ENCODE data around the gene FURIN. TPM values are rescaled to one million over a fixed set of nuclear protein-coding genes. Genes with fewer than 3 reads are reported as not detected.

The FURIN gene
- total RNA-seq, 1 experiment from 2014 or later, result 35.1 TPM

DNA sequence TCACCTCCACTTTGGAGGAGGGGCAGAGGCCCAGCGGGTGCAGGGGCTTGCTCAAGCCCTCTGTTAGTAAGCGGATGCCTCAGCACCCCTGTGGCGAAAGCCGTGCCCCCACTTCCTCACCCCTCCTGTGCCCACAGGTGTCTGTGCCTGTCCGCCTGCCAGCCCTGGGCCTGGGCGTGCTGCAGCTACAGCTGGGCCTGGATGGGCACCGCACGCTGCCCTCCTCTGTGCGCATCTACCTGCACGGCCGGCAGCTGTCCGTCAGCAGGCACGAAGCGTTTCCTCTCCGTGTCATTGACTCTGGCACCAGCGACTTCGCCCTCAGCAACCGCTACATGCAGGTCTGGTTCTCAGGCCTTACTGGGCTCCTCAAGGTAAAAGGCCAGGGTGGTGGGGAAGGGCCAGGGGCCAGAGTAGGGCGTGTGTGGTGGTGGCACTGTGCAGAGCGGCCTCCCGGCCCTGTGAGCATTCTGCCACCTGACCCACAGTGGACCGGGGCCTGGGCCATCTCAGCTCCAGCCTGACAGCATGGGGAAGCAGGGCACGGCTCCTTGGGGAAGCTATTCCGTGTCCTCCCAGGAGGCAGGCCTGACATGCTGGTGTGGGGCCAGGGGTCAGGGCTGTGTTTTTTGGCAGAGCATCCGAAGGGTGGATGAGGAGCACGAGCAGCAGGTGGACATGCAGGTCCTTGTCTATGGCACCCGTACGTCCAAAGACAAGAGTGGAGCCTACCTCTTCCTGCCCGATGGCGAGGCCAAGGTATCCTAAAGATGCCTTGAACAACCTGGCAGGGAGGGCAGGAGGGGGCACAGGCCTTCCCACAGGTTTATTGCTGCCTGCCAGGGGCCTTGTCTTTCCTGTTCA is 43.8 kb downstream of the FURIN start:
- Mint-ChIP-seq H3K4me1 (peaks cover 3 to 8% of the 10 kb centered on the region in 2 experiments; a peak in 2 of 4 replicates), H3K4me3 (no peak overlapping the region), H3K27ac (no peak overlapping the region; a peak in 1 of 7 replicates), H3K27me3 (ENCODE audit: low read depth) (no peaks in the 10 kb centered on the region), H3K36me3 (ENCODE audit: insufficient read depth in 1 of 3, low read depth in 3 of 3) (peaks cover 2 to 47% (median 7%) of the 10 kb centered on the region in 3 experiments; a peak in 5 of 7 replicates), H3K9me3 (no peaks in the 10 kb centered on the region)
- H3K9ac ChIP-seq (ENCODE audit: extremely low read depth, insufficient read length, low read length), result no peak overlapping the region
- H2BK5ac ChIP-seq (ENCODE audit: insufficient read length, low read length), result no peak overlapping the region
- H2BK15ac ChIP-seq (ENCODE audit: low read depth, low read length), result no peak overlapping the region
- H3K79me1 ChIP-seq (ENCODE audit: insufficient read depth, low read depth, low read length, poor library complexity, severe bottlenecking), result no peaks in the 10 kb centered on the region
- no peak overlapping the region for H2BK120ac ChIP-seq (ENCODE audit: low read depth, low read length, poor library complexity, severe bottlenecking)
- no peaks in the 10 kb centered on the region for H3K4me1 ChIP-seq (ENCODE audit: insufficient read depth, low read length)
- H4K8ac ChIP-seq (replicated peaks; ENCODE audit: insufficient read length, low read depth, low read length), result no peak overlapping the region
- no peak overlapping the region for H4K5ac ChIP-seq (ENCODE audit: insufficient read length, low read depth, low read length)
- DNase-seq, result no peak
- no peak overlapping the region for H3K14ac ChIP-seq (ENCODE audit: insufficient read depth, low read length)
- no peak overlapping the region for H3K18ac ChIP-seq (ENCODE audit: insufficient read length, low read depth, low read length)
- no peak overlapping the region for H4K91ac ChIP-seq (ENCODE audit: insufficient read length, low read depth, low read length)
- no peaks in the 10 kb centered on the region for H4K20me1 ChIP-seq (ENCODE audit: control insufficient read depth, insufficient read depth, insufficient read length)
- H3K79me2 ChIP-seq (ENCODE audit: insufficient read depth, low read length), result no peaks in the 10 kb centered on the region
- H2BK12ac ChIP-seq (ENCODE audit: insufficient read length, low read depth, low read length), result no peak overlapping the region
- no CpG with 5 or more reads among the region's 30 CpGs for WGBS (ENCODE audit: extremely low coverage, insufficient read length, low lambda C conversion rate)
- no peak overlapping the region for H3K27ac ChIP-seq (ENCODE audit: insufficient read length, low read depth, low read length)
- H3K4me2 ChIP-seq (ENCODE audit: insufficient read depth, insufficient read length, low read length), result no peak overlapping the region
- no peak overlapping the region for H3T11ph ChIP-seq (ENCODE audit: low read length)
- no peak overlapping the region for H3K23ac ChIP-seq (ENCODE audit: insufficient read length, low read depth, low read length)
- no peak overlapping the region for H2BK20ac ChIP-seq (ENCODE audit: low read depth, low read length, poor library complexity, severe bottlenecking)
- no peaks in the 10 kb centered on the region for H3K23me2 ChIP-seq (ENCODE audit: insufficient read length, low read depth, low read length, poor library complexity, severe bottlenecking)
- H2AFZ ChIP-seq (ENCODE audit: low read length), result no peak overlapping the region
- no peak overlapping the region for H3K56ac ChIP-seq (ENCODE audit: insufficient read length, low read depth, low read length)
- TF ChIP-seq, protein P1, sequence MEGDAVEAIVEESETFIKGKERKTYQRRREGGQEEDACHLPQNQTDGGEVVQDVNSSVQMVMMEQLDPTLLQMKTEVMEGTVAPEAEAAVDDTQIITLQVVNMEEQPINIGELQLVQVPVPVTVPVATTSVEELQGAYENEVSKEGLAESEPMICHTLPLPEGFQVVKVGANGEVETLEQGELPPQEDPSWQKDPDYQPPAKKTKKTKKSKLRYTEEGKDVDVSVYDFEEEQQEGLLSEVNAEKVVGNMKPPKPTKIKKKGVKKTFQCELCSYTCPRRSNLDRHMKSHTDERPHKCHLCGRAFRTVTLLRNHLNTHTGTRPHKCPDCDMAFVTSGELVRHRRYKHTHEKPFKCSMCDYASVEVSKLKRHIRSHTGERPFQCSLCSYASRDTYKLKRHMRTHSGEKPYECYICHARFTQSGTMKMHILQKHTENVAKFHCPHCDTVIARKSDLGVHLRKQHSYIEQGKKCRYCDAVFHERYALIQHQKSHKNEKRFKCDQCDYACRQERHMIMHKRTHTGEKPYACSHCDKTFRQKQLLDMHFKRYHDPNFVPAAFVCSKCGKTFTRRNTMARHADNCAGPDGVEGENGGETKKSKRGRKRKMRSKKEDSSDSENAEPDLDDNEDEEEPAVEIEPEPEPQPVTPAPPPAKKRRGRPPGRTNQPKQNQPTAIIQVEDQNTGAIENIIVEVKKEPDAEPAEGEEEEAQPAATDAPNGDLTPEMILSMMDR (conservative IDR thresholded peaks at IDR 0.05), result no peak
- no peaks in the 10 kb centered on the region for H3K27me3 ChIP-seq (ENCODE audit: insufficient read depth, low read length)
- no peak overlapping the region for H3K4ac ChIP-seq (ENCODE audit: low read depth, low read length)
- H3K9me3 ChIP-seq (ENCODE audit: control insufficient read depth, low read depth, low read length), result no peaks in the 10 kb centered on the region
- H2AK5ac ChIP-seq (ENCODE audit: insufficient read length, low read length), result no peak overlapping the region
